Upper lobe of right lung (tissue), 1 donor: ENCODE results near the gene ITPR2. TPM values are rescaled to one million over a fixed set of nuclear protein-coding genes. Genes with fewer than 3 reads are reported as not detected.
A peak's percentile ranks its signal among the peaks of the same experiment; 100 is the strongest.

Experiments used
- ATAC-seq: fragments of 200-7000 bp; cut with Tn5 transposase; one replicate; pipeline ENCODE4 v1.9.1; 2020; ENCODE audit warnings: mild to moderate bottlenecking, moderate library complexity
- DNase-seq: peaks from one replicate; pipeline ENCODE4 v3.0.0-alpha.2; 2020
- H3K27ac ChIP-seq: fragments of 200-600 bp; one replicate; pipeline ENCODE4 v1.8.0; 2022
- H3K27me3 ChIP-seq: fragments of 200-600 bp; one replicate; pipeline ENCODE4 v1.8.0; 2022; ENCODE audit warnings: mild to moderate bottlenecking
- H3K36me3 ChIP-seq: fragments of 200-600 bp; one replicate; pipeline ENCODE4 v1.8.0; 2022
- H3K4me1 ChIP-seq: fragments of 200-600 bp; one replicate; pipeline ENCODE4 v1.8.0; 2022
- H3K4me3 ChIP-seq: fragments of 200-600 bp; one replicate; pipeline ENCODE4 v1.8.0; 2022; ENCODE audit warnings: mild to moderate bottlenecking
- H3K9me3 ChIP-seq: fragments of 200-600 bp; one replicate; pipeline ENCODE4 v1.8.0; 2022
- intact Hi-C: fragments of 100-400 bp; cut with DNase I; formaldehyde crosslinking; loops from one replicate; pipeline ENCODE4 v1.11.0; 2022
- total RNA-seq: library from RNA; stranded (reverse); fragmentation: NEBNext Ultra II Directional; extraction: Animal tissue kit (Norgen Biotek cat#: 25700); gene quantifications from one replicate; pipeline ENCODE4 v1.2.1, GENCODE V29; 2021
- TF ChIP-seq, protein P1 (sequence below): fragments of 200-600 bp; IDR thresholded peaks from one replicate; pipeline ENCODE4 v1.8.0; 2022; ENCODE audit warnings: antibody characterized with exemption
- donor health status: DM: no; HTN: yes; CAD: no; lungs with severe emphysema.

ITPR2 gene
- total RNA-seq, 1 donor from 2014 or later = 50.8 TPM

- DNase-seq = no peak
- H3K36me3 ChIP-seq = no peaks in the 10 kb centered on the region
- no peaks in the 10 kb centered on the region for H3K27me3 ChIP-seq
- no peaks in the 10 kb centered on the region for H3K9me3 ChIP-seq
- H3K4me3 ChIP-seq = no peak overlapping the region
- TF ChIP-seq, protein P1, sequence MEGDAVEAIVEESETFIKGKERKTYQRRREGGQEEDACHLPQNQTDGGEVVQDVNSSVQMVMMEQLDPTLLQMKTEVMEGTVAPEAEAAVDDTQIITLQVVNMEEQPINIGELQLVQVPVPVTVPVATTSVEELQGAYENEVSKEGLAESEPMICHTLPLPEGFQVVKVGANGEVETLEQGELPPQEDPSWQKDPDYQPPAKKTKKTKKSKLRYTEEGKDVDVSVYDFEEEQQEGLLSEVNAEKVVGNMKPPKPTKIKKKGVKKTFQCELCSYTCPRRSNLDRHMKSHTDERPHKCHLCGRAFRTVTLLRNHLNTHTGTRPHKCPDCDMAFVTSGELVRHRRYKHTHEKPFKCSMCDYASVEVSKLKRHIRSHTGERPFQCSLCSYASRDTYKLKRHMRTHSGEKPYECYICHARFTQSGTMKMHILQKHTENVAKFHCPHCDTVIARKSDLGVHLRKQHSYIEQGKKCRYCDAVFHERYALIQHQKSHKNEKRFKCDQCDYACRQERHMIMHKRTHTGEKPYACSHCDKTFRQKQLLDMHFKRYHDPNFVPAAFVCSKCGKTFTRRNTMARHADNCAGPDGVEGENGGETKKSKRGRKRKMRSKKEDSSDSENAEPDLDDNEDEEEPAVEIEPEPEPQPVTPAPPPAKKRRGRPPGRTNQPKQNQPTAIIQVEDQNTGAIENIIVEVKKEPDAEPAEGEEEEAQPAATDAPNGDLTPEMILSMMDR = no peak
- ATAC-seq = no peak
- no peak overlapping the region for H3K27ac ChIP-seq
- no peaks in the 10 kb centered on the region for H3K4me1 ChIP-seq
- intact Hi-C loops = no loop called here
Observed at GRCh38 chr12:26370098-26370497, 462.9 kb downstream of the ITPR2 start.

- H3K4me3 ChIP-seq = no peak overlapping the region
- H3K27ac ChIP-seq = no peak overlapping the region
- H3K9me3 ChIP-seq = no peaks in the 10 kb centered on the region
- H3K36me3 ChIP-seq = no peaks in the 10 kb centered on the region
- TF ChIP-seq, protein P1 = no peak
- intact Hi-C loops = no loop called here
- ATAC-seq (no peak), DNase-seq (no peak)
- H3K4me1 ChIP-seq = no peaks in the 10 kb centered on the region
- no peaks in the 10 kb centered on the region for H3K27me3 ChIP-seq
Observed at GRCh38 chr12:26369588-26369987, 463.4 kb downstream of the ITPR2 start.

GRCh38 chr12:26367991-26368730, 464.8 kb downstream of the ITPR2 start:
- no peaks in the 10 kb centered on the region for H3K9me3 ChIP-seq
- H3K27ac ChIP-seq = no peak overlapping the region
- H3K4me1 ChIP-seq = no peaks in the 10 kb centered on the region
- TF ChIP-seq, protein P1 = no peak
- DNase-seq (no peak), ATAC-seq (no peak)
- H3K4me3 ChIP-seq = no peak overlapping the region
- no peaks in the 10 kb centered on the region for H3K36me3 ChIP-seq
- intact Hi-C loops = no loop called here
- H3K27me3 ChIP-seq = no peaks in the 10 kb centered on the region

GRCh38 chr12:26361964-26362363, 471.0 kb downstream of the ITPR2 start:
- ATAC-seq (no peak), DNase-seq (no peak)
- Histone ChIP-seq H3K27ac (no peak overlapping the region), H3K36me3 (no peaks in the 10 kb centered on the region), H3K27me3 (no peaks in the 10 kb centered on the region), H3K4me3 (no peak overlapping the region), H3K9me3 (no peaks in the 10 kb centered on the region), H3K4me1 (no peaks in the 10 kb centered on the region)
- TF ChIP-seq, protein P1 = no peak
- intact Hi-C loops = no loop called here

- Histone ChIP-seq H3K4me3 (no peak overlapping the region), H3K9me3 (no peaks in the 10 kb centered on the region), H3K4me1 (no peaks in the 10 kb centered on the region), H3K27ac (no peak overlapping the region), H3K36me3 (no peaks in the 10 kb centered on the region), H3K27me3 (no peaks in the 10 kb centered on the region)
- intact Hi-C loops = no loop called here
- ATAC-seq (peak; percentile 85), DNase-seq (no peak)
- TF ChIP-seq, protein P1 = no peak
Observed at GRCh38 chr12:26360062-26360461, 472.9 kb downstream of the ITPR2 start.

- intact Hi-C loops = no loop called here
- Histone ChIP-seq H3K4me3 (no peak overlapping the region), H3K36me3 (no peaks in the 10 kb centered on the region), H3K27ac (no peak overlapping the region), H3K9me3 (no peaks in the 10 kb centered on the region), H3K27me3 (no peaks in the 10 kb centered on the region), H3K4me1 (no peaks in the 10 kb centered on the region)
- DNase-seq = no peak
- TF ChIP-seq, protein P1 = no peak
- ATAC-seq = peak; percentile 84
Observed at GRCh38 chr12:26359576-26359975, 473.4 kb downstream of the ITPR2 start.
